GM18499 (cell line): ENCODE data around the gene JAK2.

Experiments
- ATAC-seq: cut with Tn5 transposase; IDR thresholded peaks from one replicate; pipeline ENCODE4 v1.9.1; 2021; ENCODE audit warnings: moderate number of reproducible peaks; ENCODE audit not compliant: insufficient read depth, unreplicated experiment

Gene JAK2

DNA sequence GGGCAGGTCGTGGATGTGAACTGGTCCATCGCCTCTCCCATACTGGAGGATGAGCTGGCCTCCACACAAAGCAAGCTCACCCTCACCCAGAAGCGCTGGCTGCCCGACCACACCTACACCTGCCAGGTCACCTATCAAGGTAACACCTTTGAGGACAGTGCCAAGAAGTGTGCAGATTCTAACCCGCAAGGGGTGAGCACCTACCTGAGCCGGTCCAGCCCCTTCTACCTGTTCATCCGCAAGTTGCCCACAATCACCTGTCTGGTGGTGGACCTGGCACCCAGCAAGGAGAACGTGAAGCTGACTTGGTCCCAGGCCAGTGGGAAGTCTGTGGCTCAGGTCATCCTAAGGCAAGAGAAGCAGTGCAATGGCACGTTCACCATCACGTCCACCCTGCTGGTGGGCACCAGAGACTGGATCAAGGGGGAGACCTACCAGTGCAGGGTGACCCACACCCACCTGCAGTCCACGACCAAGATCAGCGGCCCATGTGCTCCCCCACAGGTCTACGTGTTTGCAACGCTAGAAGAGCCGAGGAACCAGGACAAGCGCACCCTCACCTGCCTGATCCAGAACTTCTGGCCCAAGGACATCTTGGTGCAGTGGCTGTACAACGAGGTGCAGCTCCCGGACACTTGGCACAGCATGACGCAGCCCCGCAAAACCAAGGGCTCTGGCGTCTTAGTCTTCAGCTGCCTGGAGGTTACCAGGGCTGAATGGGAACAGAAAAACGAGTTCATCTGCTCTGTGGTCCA is 129.1 kb downstream of the JAK2 start:
- ATAC-seq, result no peak

DNA sequence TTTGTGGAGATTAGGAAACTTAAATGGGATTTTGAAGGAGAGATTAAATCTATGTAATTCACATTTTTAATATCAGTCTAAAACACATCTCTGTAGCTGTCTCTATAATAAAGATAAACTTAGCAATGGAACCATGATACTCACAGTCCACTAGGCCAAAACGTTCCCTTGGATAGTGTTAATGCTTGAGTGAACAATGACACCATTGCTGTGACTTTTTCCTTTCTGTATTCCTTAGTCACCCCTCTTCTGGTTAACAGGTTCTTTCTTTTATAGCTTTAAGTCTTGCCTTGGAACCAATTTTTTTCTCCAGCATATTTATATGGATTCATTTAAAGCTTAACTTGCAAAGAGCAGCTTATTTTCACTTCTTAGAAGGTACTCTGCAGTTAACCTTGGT is 137.0 kb downstream of the JAK2 start:
- no peak for ATAC-seq

DNA sequence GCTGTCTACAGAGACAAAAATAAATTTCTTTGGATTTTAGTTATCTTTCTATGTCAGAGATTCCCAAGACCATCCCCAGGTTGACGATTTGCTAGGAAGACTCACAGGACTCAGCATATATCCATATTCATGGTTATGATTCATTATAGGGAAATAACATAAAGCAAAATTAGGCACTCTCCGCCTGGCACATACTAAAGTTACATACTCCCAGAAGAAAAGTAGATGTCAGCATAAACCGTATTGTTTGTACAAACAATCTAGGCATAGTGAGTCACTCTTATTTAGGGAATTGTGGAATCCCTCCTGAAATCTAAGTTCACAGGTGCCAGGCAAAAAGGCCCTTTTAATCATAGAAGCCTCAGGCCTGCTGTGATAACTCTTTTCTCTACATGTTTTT is 137.4 kb downstream of the JAK2 start:
- no peak for ATAC-seq

DNA sequence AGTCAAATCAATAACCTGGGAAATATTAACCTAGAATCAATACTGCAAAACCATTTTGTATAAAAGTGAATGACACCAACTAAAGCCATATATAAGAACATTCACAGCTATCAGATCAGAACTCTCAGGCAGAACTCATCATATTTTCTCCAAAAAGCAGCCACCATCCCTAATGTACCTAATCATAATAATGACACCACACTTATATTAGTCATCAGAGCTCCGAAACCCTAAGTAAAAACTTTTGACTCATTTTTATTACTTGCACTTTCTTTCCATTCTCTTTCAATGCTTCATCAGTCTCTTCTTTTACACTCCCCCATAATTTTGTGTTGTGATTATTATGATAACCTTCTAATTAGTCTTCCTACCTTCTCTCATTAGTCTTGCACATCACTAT is 155.1 kb downstream of the JAK2 start:
- ATAC-seq, result no peak

DNA sequence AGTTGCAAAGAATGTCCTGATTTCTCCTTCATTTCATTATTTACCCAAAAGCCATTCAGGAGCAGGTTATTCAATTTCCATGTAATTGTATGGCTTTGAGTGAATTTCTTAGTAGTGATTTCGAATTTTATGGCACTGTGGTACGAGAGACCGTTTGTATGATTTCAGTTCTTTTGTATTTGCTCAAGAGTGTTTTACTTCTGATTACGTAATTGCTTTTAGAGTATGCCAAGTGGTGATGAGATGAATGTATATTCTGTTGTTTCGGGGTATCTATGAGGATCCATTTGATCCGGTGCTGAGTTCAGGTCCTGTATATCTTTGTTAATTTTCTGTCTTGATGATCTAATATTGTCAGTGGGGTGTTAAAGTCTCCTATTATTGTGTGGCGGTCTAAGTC is 159.1 kb downstream of the JAK2 start:
- ATAC-seq, result no peak

DNA sequence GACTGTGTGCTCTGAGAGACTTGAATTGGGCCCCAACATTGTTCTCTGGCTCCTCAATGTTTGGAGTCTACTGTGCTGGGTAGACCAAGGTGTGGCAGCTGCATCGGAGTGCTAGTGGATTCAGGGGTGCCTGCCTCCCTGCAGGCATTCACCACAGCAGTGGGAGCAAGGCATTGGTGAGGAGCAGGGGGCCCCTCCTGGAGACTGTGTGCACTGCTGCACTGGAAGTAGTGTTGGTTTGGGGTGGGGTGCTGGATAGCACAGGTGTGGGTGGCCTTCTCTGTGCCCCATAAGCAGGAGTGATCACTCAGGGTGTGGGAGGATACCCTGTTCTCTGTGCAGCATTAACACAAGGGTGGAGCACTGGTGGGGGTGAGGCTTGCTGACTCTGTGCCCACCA is 161.2 kb downstream of the JAK2 start:
- no peak for ATAC-seq
